HEK293 (cell line): ENCODE results near the gene FLNA.

ENCODE experiments used
- CTCF ChIA-PET: fragments of 350-600 bp; formaldehyde crosslinking; extraction: SDS; loops from one replicate; lab custom pipeline; 2021; ENCODE audit warnings: antibody characterized with exemption; lab: Yijun Ruan, JAX
- POLR2A ChIA-PET: fragments of 300-600 bp; formaldehyde crosslinking; extraction: SDS; loops from one replicate; lab custom pipeline; 2020; ENCODE audit warnings: antibody characterized with exemption, inconsistent platforms; lab: Yijun Ruan, JAX
- H3K27ac ChIP-seq: fragments of 200-500 bp; sonication (Bioruptor generic); 2 replicates; pipeline ENCODE4 v1.5.1; 2014; ENCODE audit warnings: low read depth, low read length, control low read depth, inconsistent platforms; ENCODE audit errors: extremely low read depth
- H3K36me3 ChIP-seq, 2 experiments: fragments of 200-500 bp in 1 of 2; sonication (Bioruptor generic) in 1 of 2; 1 replicate in 1 of 2; 2 replicates in 1 of 2; pipeline ENCODE4 v1.5.1; 2014 to 2017; ENCODE audit warnings: inconsistent platforms in 2 of 2, low read length in 2 of 2; ENCODE audit not compliant: control insufficient read depth in 2 of 2, insufficient read depth in 1 of 2
- H3K4me1 ChIP-seq: fragments of 200-500 bp; sonication (Bioruptor generic); 2 replicates; pipeline ENCODE4 v1.5.1; 2014; ENCODE audit warnings: mild to moderate bottlenecking, low read length, inconsistent platforms; ENCODE audit not compliant: control insufficient read depth, insufficient read depth
- H3K4me3 ChIP-seq: 2 replicates; pipeline ENCODE4 v1.5.1; 2011; ENCODE audit warnings: low read depth, mild to moderate bottlenecking, control low read depth, low read length, moderate library complexity
- H3K9me3 ChIP-seq: fragments of 200-500 bp; sonication (Bioruptor generic); 2 replicates; pipeline ENCODE4 v1.5.1; 2014; ENCODE audit warnings: low read depth, low read length, inconsistent platforms; ENCODE audit not compliant: control insufficient read depth, insufficient read depth
- ATF2 ChIP-seq: fragments of 450-650 bp; formaldehyde crosslinking; IDR thresholded peaks from 2 replicates; pipeline ENCODE4 v1.5.1; 2016; ENCODE audit warnings: missing biosample characterization, missing genetic modification characterization, low read depth
- CTCF ChIP-seq: fragments of 450-650 bp; formaldehyde crosslinking; IDR thresholded peaks from 2 replicates; pipeline ENCODE4 v1.5.1; 2016; ENCODE audit warnings: missing biosample characterization, missing genetic modification characterization
- ZBTB44 ChIP-seq: fragments of 450-650 bp; IDR thresholded peaks from 2 replicates; pipeline ENCODE4 v1.5.1; 2018; ENCODE audit warnings: missing biosample characterization, mild to moderate bottlenecking, missing genetic modification characterization
- ZBTB7A ChIP-seq: fragments of 450-650 bp; formaldehyde crosslinking; IDR thresholded peaks from 2 replicates; pipeline ENCODE4 v1.5.1; 2016; ENCODE audit warnings: low read depth, missing biosample characterization, missing genetic modification characterization
- ZNF10 ChIP-seq: fragments of 450-650 bp; formaldehyde crosslinking; IDR thresholded peaks from 2 replicates; pipeline ENCODE4 v1.5.1; 2017; ENCODE audit warnings: missing biosample characterization, missing genetic modification characterization
- ZNF140 ChIP-seq: fragments of 450-650 bp; formaldehyde crosslinking; IDR thresholded peaks from 2 replicates; pipeline ENCODE4 v1.5.1; 2016; ENCODE audit warnings: missing biosample characterization, missing genetic modification characterization
- ZNF169 ChIP-seq: fragments of 450-650 bp; formaldehyde crosslinking; IDR thresholded peaks from 2 replicates; pipeline ENCODE4 v1.5.1; 2016; ENCODE audit warnings: missing biosample characterization, missing genetic modification characterization
- ZNF175 ChIP-seq: fragments of 450-650 bp; formaldehyde crosslinking; IDR thresholded peaks from 2 replicates; pipeline ENCODE4 v1.5.1; 2016; ENCODE audit warnings: missing biosample characterization, missing genetic modification characterization
- ZNF266 ChIP-seq: fragments of 450-650 bp; formaldehyde crosslinking; IDR thresholded peaks from 2 replicates; pipeline ENCODE4 v1.5.1; 2016; ENCODE audit warnings: missing biosample characterization, missing genetic modification characterization, low read depth
- ZNF274 ChIP-seq, 2 experiments: fragments of 200-500 bp in 1 of 2; fragments of 450-650 bp in 1 of 2; sonication (Bioruptor generic) in 1 of 2; formaldehyde crosslinking in 1 of 2; IDR thresholded peaks; 2 replicates each; pipeline versions ENCODE4 v1.5.1 to v1.6.1; 2014 to 2016; ENCODE audit warnings: borderline replicate concordance in 1 of 2, inconsistent platforms in 1 of 2, low read length in 1 of 2, missing biosample characterization in 1 of 2, missing genetic modification characterization in 1 of 2
- ZNF391 ChIP-seq: fragments of 450-650 bp; formaldehyde crosslinking; IDR thresholded peaks from 2 replicates; pipeline ENCODE4 v1.5.1; 2016; ENCODE audit warnings: low read depth, missing biosample characterization, missing genetic modification characterization, borderline replicate concordance
- ZNF394 ChIP-seq: fragments of 450-650 bp; formaldehyde crosslinking; IDR thresholded peaks from 2 replicates; pipeline ENCODE4 v1.5.1; 2016; ENCODE audit warnings: missing biosample characterization, missing genetic modification characterization, mild to moderate bottlenecking, moderate library complexity, borderline replicate concordance
- ZNF404 ChIP-seq: fragments of 450-650 bp; formaldehyde crosslinking; IDR thresholded peaks from 2 replicates; pipeline ENCODE4 v1.5.1; 2017; ENCODE audit warnings: missing biosample characterization, missing genetic modification characterization
- ZNF544 ChIP-seq: fragments of 450-650 bp; formaldehyde crosslinking; IDR thresholded peaks from 2 replicates; pipeline ENCODE4 v1.5.0; 2017; ENCODE audit warnings: missing biosample characterization, missing genetic modification characterization
- ZNF561 ChIP-seq: fragments of 450-650 bp; IDR thresholded peaks from 2 replicates; pipeline ENCODE4 v1.5.1; 2018; ENCODE audit warnings: missing biosample characterization, missing genetic modification characterization, borderline replicate concordance
- ZNF600 ChIP-seq: fragments of 450-650 bp; formaldehyde crosslinking; IDR thresholded peaks from 2 replicates; pipeline ENCODE4 v1.5.1; 2016; ENCODE audit warnings: missing biosample characterization, missing genetic modification characterization
- ZNF610 ChIP-seq: fragments of 450-650 bp; formaldehyde crosslinking; IDR thresholded peaks from 2 replicates; pipeline ENCODE4 v1.5.1; 2016; ENCODE audit warnings: missing biosample characterization, missing genetic modification characterization, borderline replicate concordance
- ZNF639 ChIP-seq: fragments of 450-650 bp; formaldehyde crosslinking; IDR thresholded peaks from 2 replicates; pipeline ENCODE4 v1.5.1; 2016; ENCODE audit warnings: missing biosample characterization, missing genetic modification characterization
- ZNF658 ChIP-seq: fragments of 450-650 bp; formaldehyde crosslinking; IDR thresholded peaks from 2 replicates; pipeline ENCODE4; 2016; ENCODE audit warnings: missing biosample characterization, missing genetic modification characterization
- ZNF660 ChIP-seq: fragments of 450-650 bp; IDR thresholded peaks from 2 replicates; pipeline ENCODE4 v1.5.1; 2018; ENCODE audit warnings: missing biosample characterization, mild to moderate bottlenecking, missing genetic modification characterization
- ZNF664 ChIP-seq: fragments of 450-650 bp; formaldehyde crosslinking; IDR thresholded peaks from 2 replicates; pipeline ENCODE4 v1.5.1; 2016; ENCODE audit warnings: missing biosample characterization, missing genetic modification characterization
- TF ChIP-seq, protein P1 (sequence below): fragments of 450-650 bp; formaldehyde crosslinking; IDR thresholded peaks from 2 replicates; pipeline ENCODE4 v1.5.1; 2016; ENCODE audit warnings: missing biosample characterization, missing genetic modification characterization
- TF ChIP-seq, protein P2 (sequence below): fragments of 450-650 bp; formaldehyde crosslinking; IDR thresholded peaks from 2 replicates; pipeline ENCODE4 v1.5.1; 2016; ENCODE audit warnings: missing biosample characterization, missing genetic modification characterization

The FLNA gene

GRCh38 chrX:154378799-154379568 is 4.5 kb upstream of the FLNA start, which contains the start of gene EMD:
Gene EMD (plus strand): TSS chrX:154379295. CDS start chrX:154379485, 190 bp downstream.
- H3K27ac ChIP-seq: peak within 1 kb of the TSS; percentile 94
- no peaks in the 10 kb centered on the region for H3K9me3 ChIP-seq
- TF ChIP-seq ZNF561 (tag by site-specific recombination): no peak
- TF ChIP-seq ZNF664 (tag by site-specific recombination): no peak
- no peak for TF ChIP-seq ZNF274 (IDR thresholded peaks at IDR 0.05; ENCODE audit: low read length)
- no peak for TF ChIP-seq ZNF274 (tag by site-specific recombination; IDR thresholded peaks at IDR 0.05; ENCODE audit: borderline replicate concordance)
- TF ChIP-seq ZBTB7A: no peak
- TF ChIP-seq CTCF (tag by site-specific recombination): no peak
- no peak for TF ChIP-seq ZNF391 (tag by site-specific recombination)
- TF ChIP-seq ZNF10 (tag by site-specific recombination): no peak
- TF ChIP-seq, protein P1, sequence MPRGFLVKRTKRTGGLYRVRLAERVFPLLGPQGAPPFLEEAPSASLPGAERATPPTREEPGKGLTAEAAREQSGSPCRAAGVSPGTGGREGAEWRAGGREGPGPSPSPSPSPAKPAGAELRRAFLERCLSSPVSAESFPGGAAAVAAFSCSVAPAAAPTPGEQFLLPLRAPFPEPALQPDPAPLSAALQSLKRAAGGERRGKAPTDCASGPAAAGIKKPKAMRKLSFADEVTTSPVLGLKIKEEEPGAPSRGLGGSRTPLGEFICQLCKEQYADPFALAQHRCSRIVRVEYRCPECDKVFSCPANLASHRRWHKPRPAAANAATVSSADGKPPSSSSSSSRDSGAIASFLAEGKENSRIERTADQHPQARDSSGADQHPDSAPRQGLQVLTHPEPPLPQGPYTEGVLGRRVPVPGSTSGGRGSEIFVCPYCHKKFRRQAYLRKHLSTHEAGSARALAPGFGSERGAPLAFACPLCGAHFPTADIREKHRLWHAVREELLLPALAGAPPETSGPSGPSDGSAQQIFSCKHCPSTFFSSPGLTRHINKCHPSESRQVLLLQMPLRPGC (tag by site-specific recombination): no peak
- TF ChIP-seq ZNF544 (tag by site-specific recombination): no peak
- TF ChIP-seq ZNF610: peak; percentile 88; the same call in 1 of the 2 replicates
- no peak for TF ChIP-seq ZNF169 (tag by site-specific recombination)
- TF ChIP-seq ZNF600 (tag by site-specific recombination): no peak
- TF ChIP-seq ZNF660 (tag by site-specific recombination): no peak
- no peak for TF ChIP-seq ZNF175
- no peak for TF ChIP-seq ZNF658 (tag by site-specific recombination)
- TF ChIP-seq, protein P2, sequence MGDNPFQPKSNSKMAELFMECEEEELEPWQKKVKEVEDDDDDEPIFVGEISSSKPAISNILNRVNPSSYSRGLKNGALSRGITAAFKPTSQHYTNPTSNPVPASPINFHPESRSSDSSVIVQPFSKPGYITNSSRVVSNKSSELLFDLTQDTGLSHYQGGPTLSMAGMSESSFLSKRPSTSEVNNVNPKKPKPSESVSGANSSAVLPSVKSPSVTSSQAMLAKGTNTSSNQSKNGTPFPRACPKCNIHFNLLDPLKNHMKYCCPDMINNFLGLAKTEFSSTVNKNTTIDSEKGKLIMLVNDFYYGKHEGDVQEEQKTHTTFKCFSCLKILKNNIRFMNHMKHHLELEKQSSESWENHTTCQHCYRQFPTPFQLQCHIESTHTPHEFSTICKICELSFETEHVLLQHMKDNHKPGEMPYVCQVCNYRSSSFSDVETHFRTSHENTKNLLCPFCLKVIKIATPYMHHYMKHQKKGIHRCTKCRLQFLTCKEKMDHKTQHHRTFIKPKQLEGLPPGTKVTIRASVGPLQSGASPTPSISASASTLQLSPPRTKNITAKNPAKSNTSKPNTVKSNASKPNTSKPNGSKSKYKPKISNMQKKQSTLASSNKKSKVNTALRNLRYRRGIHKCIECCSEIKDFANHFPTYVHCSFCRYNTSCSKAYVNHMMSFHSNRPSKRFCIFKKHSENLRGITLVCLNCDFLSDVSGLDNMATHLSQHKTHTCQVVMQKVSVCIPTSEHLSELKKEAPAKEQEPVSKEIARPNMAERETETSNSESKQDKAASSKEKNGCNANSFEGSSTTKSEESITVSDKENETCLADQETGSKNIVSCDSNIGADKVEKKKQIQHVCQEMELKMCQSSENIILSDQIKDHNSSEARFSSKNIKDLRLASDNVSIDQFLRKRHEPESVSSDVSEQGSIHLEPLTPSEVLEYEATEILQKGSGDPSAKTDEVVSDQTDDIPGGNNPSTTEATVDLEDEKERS (tag by site-specific recombination): no peak
- TF ChIP-seq ZNF266 (tag by site-specific recombination): no peak
- TF ChIP-seq ATF2 (tag by site-specific recombination): peak; percentile 26; the same call in 1 of the 2 replicates
- no peak for TF ChIP-seq ZNF140
- TF ChIP-seq ZNF639 (tag by site-specific recombination): no peak
- TF ChIP-seq ZBTB44 (tag by site-specific recombination): no peak
- no peak for TF ChIP-seq ZNF404 (tag by site-specific recombination)
- TF ChIP-seq ZNF394 (tag by site-specific recombination): no peak

More at GRCh38 chrX:154378799-154379568, 4.5 kb upstream of the FLNA start, which contains the start of gene EMD:
- peaks cover 0 to 22% of the 10 kb centered on the region in 2 experiments; a peak in 2 of 3 replicates for H3K36me3 ChIP-seq
- peak within 1 kb of the TSS; percentile 73 for H3K4me3 ChIP-seq
- peaks cover 7% of the 10 kb centered on the region for H3K4me1 ChIP-seq
- POLR2A ChIA-PET: interaction anchor here (0.6 to 2.7 kb wide), 6 partner anchors 9 to 148 kb away, joined by 3 to 48 read pairs (median 6); partner anchors contain the start of gene RPL10
- CTCF ChIA-PET: no interaction called here
